HUES64 (cell line): Measurements from ENCODE around the gene STK40.

Source experiments
- H3K27ac ChIP-seq: 2 replicates; pipeline ENCODE4 v1.7.0; 2013; ENCODE audit warnings: low read depth, low read length, inconsistent platforms
- H3K27me3 ChIP-seq: 2 replicates; pipeline ENCODE4 v1.6.1; 2013; ENCODE audit warnings: mild to moderate bottlenecking, low read length; ENCODE audit not compliant: insufficient read depth
- H3K36me3 ChIP-seq: 2 replicates; pipeline ENCODE4 v1.6.1; 2013; ENCODE audit warnings: mild to moderate bottlenecking, low read length; ENCODE audit not compliant: insufficient read depth
- H3K4me1 ChIP-seq: 2 replicates; pipeline ENCODE4 v1.6.1; 2013; ENCODE audit warnings: mild to moderate bottlenecking, low read length, moderate library complexity; ENCODE audit not compliant: insufficient read depth
- H3K4me3 ChIP-seq: 2 replicates; pipeline ENCODE4 v1.5.1; 2013; ENCODE audit warnings: mild to moderate bottlenecking, low read length, moderate library complexity
- H3K9ac ChIP-seq: 2 replicates; pipeline ENCODE4 v1.6.1; 2013; ENCODE audit warnings: mild to moderate bottlenecking, low read depth, low read length
- H3K9me3 ChIP-seq: 2 replicates; pipeline ENCODE4 v1.6.1; 2013; ENCODE audit warnings: low read depth, low read length; ENCODE audit not compliant: insufficient read depth
- WGBS: fragments of 150-250, 120-280 bp; methylation state at CpG from one replicate; pipeline ENCODE4 v1.1.7; 2013; ENCODE audit warnings: missing lambda C conversion rate; 5-methylcytosine and 5-hydroxymethylcytosine counted together

STK40 gene

GRCh38 chr1:36342426-36343185 lies 43.1 kb downstream of the STK40 start:
- H3K9ac ChIP-seq: no peak overlapping the region; the same call in 1 of the 2 replicates
- 90% methylated on average over 10 of the region's 10 CpGs for WGBS

GRCh38 chr1:36341626-36342320 lies 44.0 kb downstream of the STK40 start:
- no peaks in the 10 kb centered on the region for H3K27me3 ChIP-seq
- 91% methylated on average over 34 of the region's 34 CpGs for WGBS
- no peaks in the 10 kb centered on the region for H3K9me3 ChIP-seq
- no peaks in the 10 kb centered on the region for H3K4me1 ChIP-seq
- H3K9ac ChIP-seq: no peak overlapping the region
- no peak overlapping the region for H3K27ac ChIP-seq
- peaks cover 38% of the 10 kb centered on the region for H3K36me3 ChIP-seq
- no peak overlapping the region for H3K4me3 ChIP-seq

More at GRCh38 chr1:36342426-36343185, 43.1 kb downstream of the STK40 start:
- Histone ChIP-seq H3K4me3 (no peak overlapping the region), H3K9me3 (no peaks in the 10 kb centered on the region), H3K36me3 (peaks cover 45% of the 10 kb centered on the region), H3K4me1 (no peaks in the 10 kb centered on the region), H3K27me3 (no peaks in the 10 kb centered on the region), H3K27ac (no peak overlapping the region)

- Histone ChIP-seq H3K27me3 (no peaks in the 10 kb centered on the region), H3K27ac (no peak overlapping the region), H3K9ac (no peak overlapping the region), H3K4me3 (no peak overlapping the region), H3K9me3 (no peaks in the 10 kb centered on the region), H3K4me1 (no peaks in the 10 kb centered on the region), H3K36me3 (peaks cover 22% of the 10 kb centered on the region)
- 98% methylated on average over 9 of the region's 9 CpGs for WGBS
Observed at GRCh38 chr1:36339615-36340014, 46.1 kb downstream of the STK40 start.

GRCh38 chr1:36339215-36339614 lies 46.5 kb downstream of the STK40 start:
- Histone ChIP-seq H3K36me3 (peaks cover 20% of the 10 kb centered on the region), H3K27ac (no peak overlapping the region), H3K27me3 (no peaks in the 10 kb centered on the region), H3K4me3 (no peak overlapping the region), H3K9ac (no peak overlapping the region), H3K4me1 (no peaks in the 10 kb centered on the region), H3K9me3 (no peaks in the 10 kb centered on the region)
- 94% methylated on average over 7 of the region's 7 CpGs for WGBS

GRCh38 chr1:36337830-36338229 lies 47.9 kb downstream of the STK40 start:
- WGBS: 96% methylated on average over 6 of the region's 6 CpGs
- no peak overlapping the region for H3K9ac ChIP-seq
- H3K27ac ChIP-seq: no peak overlapping the region
- no peaks in the 10 kb centered on the region for H3K9me3 ChIP-seq
- no peaks in the 10 kb centered on the region for H3K4me1 ChIP-seq
- H3K4me3 ChIP-seq: no peak overlapping the region
- 0 out of 2 replicates have a peak, but pooled peaks cover 11% of the 10 kb centered on the region for H3K36me3 ChIP-seq
- no peaks in the 10 kb centered on the region for H3K27me3 ChIP-seq

GRCh38 chr1:36330940-36331339 lies 54.8 kb downstream of the STK40 start:
- Histone ChIP-seq H3K27me3 (no peaks in the 10 kb centered on the region; the same call in 1 of the 2 replicates), H3K4me3 (no peak overlapping the region), H3K27ac (no peak overlapping the region), H3K4me1 (peaks cover 5% of the 10 kb centered on the region; the same call in 1 of the 2 replicates), H3K9ac (no peak overlapping the region), H3K36me3 (no peaks in the 10 kb centered on the region), H3K9me3 (no peaks in the 10 kb centered on the region)
- 92% methylated on average over 15 of the region's 15 CpGs for WGBS

- WGBS: 92% methylated on average over 9 of the region's 9 CpGs
- H3K9ac ChIP-seq: no peak overlapping the region
- no peaks in the 10 kb centered on the region for H3K9me3 ChIP-seq
- no peaks in the 10 kb centered on the region for H3K36me3 ChIP-seq
- no peak overlapping the region for H3K27ac ChIP-seq
- H3K4me1 ChIP-seq: peaks cover 5% of the 10 kb centered on the region; the same call in 1 of the 2 replicates
- peaks cover 4% of the 10 kb centered on the region for H3K27me3 ChIP-seq
- H3K4me3 ChIP-seq: no peak overlapping the region
Observed at GRCh38 chr1:36329817-36330216, 55.9 kb downstream of the STK40 start.

- H3K27me3 ChIP-seq: peaks cover 14% of the 10 kb centered on the region
- H3K9ac ChIP-seq: no peak overlapping the region
- peaks cover 11% of the 10 kb centered on the region; the same call in 1 of the 2 replicates for H3K4me1 ChIP-seq
- no peaks in the 10 kb centered on the region for H3K9me3 ChIP-seq
- H3K27ac ChIP-seq: no peak overlapping the region
- no peaks in the 10 kb centered on the region for H3K36me3 ChIP-seq
- no peak overlapping the region for H3K4me3 ChIP-seq
- whole genome bisulfite sequencing: 92% methylated on average over 6 of the region's 6 CpGs
Observed at GRCh38 chr1:36328713-36329112, 57.0 kb downstream of the STK40 start.

GRCh38 chr1:36328088-36328480 lies 57.6 kb downstream of the STK40 start:
- Histone ChIP-seq H3K4me1 (peaks cover 11% of the 10 kb centered on the region; the same call in 1 of the 2 replicates), H3K27ac (no peak overlapping the region), H3K27me3 (peaks cover 15% of the 10 kb centered on the region), H3K36me3 (no peaks in the 10 kb centered on the region), H3K4me3 (no peak overlapping the region), H3K9ac (no peak overlapping the region), H3K9me3 (no peaks in the 10 kb centered on the region)
- 88% methylated on average over 6 of the region's 6 CpGs for whole genome bisulfite sequencing

GRCh38 chr1:36327421-36328087 lies 58.2 kb downstream of the STK40 start:
- Histone ChIP-seq H3K4me3 (no peak overlapping the region), H3K36me3 (no peaks in the 10 kb centered on the region), H3K9me3 (no peaks in the 10 kb centered on the region), H3K27ac (no peak overlapping the region), H3K27me3 (peaks cover 21% of the 10 kb centered on the region), H3K9ac (no peak overlapping the region), H3K4me1 (peaks cover 11% of the 10 kb centered on the region; the same call in 1 of the 2 replicates)
- WGBS: 92% methylated on average over 9 of the region's 9 CpGs

GRCh38 chr1:36326499-36326898 lies 59.2 kb downstream of the STK40 start:
- WGBS: 94% methylated on average over 6 of the region's 6 CpGs
- H3K9me3 ChIP-seq: no peaks in the 10 kb centered on the region
- H3K9ac ChIP-seq: no peak overlapping the region
- no peak overlapping the region for H3K27ac ChIP-seq
- H3K4me3 ChIP-seq: no peak overlapping the region
- H3K36me3 ChIP-seq: no peaks in the 10 kb centered on the region
- H3K4me1 ChIP-seq: peaks cover 16% of the 10 kb centered on the region; the same call in 1 of the 2 replicates
- H3K27me3 ChIP-seq: peaks cover 31% of the 10 kb centered on the region
